K562 (cell line): ENCODE results near the gene FBXO10. TPM values are rescaled to one million over a fixed set of nuclear protein-coding genes. Genes with fewer than 3 reads are reported as not detected.

Experiments used
- ATAC-seq: fragments of 200-7000 bp; cut with Tn5 transposase; 3 replicates; pipeline ENCODE4 v1.9.1; 2020; ENCODE audit warnings: moderate library complexity
- BruUV-seq: library from RNA; stranded (reverse); fragments of 400-500 nt; replicated peaks from 2 replicates; lab custom pipeline; 2021; lab: Mats Ljungman, UMichigan
- CTCF ChIA-PET: fragments of 300-600 bp; formaldehyde crosslinking; extraction: SDS; loops from one replicate; lab custom pipeline; 2021; ENCODE audit warnings: low intra/inter-chr PET ratio; lab: Yijun Ruan, JAX
- POLR2A ChIA-PET: fragments of 300-600, 350-650 bp; sonication (Branson Sonifier 250); formaldehyde crosslinking; extraction: SDS; loops from one replicate; lab custom pipeline; 2021; ENCODE audit warnings: antibody characterized with exemption, inconsistent platforms; lab: Yijun Ruan, JAX
- DNase-seq, 4 experiments: peaks; one replicate each; pipeline versions ENCODE4 v3.0.0 to v3.0.0-alpha.2; 2011 to 2018; ENCODE audit warnings: low spot score in 3 of 4, mixed read lengths in 3 of 4; ENCODE audit errors: extremely low read depth in 1 of 4
- FAIRE-seq: peaks from 2 replicates; lab custom pipeline; 2011; peaks lifted over from hg19 to GRCh38; lab: Jason Lieb, UNC
- H2AFZ ChIP-seq: 2 replicates; pipeline ENCODE4 v1.6.0; 2011; ENCODE audit warnings: low read depth, low read length, control low read depth, inconsistent platforms
- H3K27ac ChIP-seq: fragments of 200-600 bp; 3 replicates; pipeline ENCODE4 v1.8.0; 2011; ENCODE audit warnings: low read depth, mild to moderate bottlenecking, control low read depth, inconsistent platforms, low read length, moderate library complexity, mixed read lengths; ENCODE audit errors: extremely low read depth
- H3K27me3 ChIP-seq, 2 experiments: fragments of 300-600 bp in 1 of 2; 2 replicates in 1 of 2; 3 replicates in 1 of 2; pipeline versions ENCODE4 v1.6.0 to v1.8.0; 2011; ENCODE audit warnings: inconsistent platforms in 2 of 2, low read length in 2 of 2, mild to moderate bottlenecking in 1 of 2, mixed read lengths in 1 of 2, moderate library complexity in 1 of 2; ENCODE audit not compliant: control insufficient read depth in 2 of 2, insufficient read depth in 2 of 2
- H3K36me3 ChIP-seq: fragments of 300-600 bp; 3 replicates; pipeline ENCODE4 v1.8.0; 2011; ENCODE audit warnings: mild to moderate bottlenecking, low read length, inconsistent platforms; ENCODE audit not compliant: control insufficient read depth, insufficient read depth
- H3K4me1 ChIP-seq, 2 experiments: fragments of 200-600 bp in 1 of 2; replicated peaks in 1 of 2; 2 replicates in 1 of 2; 3 replicates in 1 of 2; pipeline versions ENCODE4 v1.5.1 to v1.8.0; 2011; ENCODE audit warnings: inconsistent platforms in 2 of 2, low read length in 2 of 2, mild to moderate bottlenecking in 1 of 2, mixed read lengths in 1 of 2, moderate library complexity in 1 of 2; ENCODE audit not compliant: control insufficient read depth in 2 of 2, insufficient read depth in 2 of 2
- H3K4me2 ChIP-seq: 2 replicates; pipeline ENCODE4 v1.6.1; 2011; ENCODE audit warnings: low read length, control low read depth, inconsistent platforms, mixed read lengths; ENCODE audit not compliant: insufficient read depth
- H3K4me3 ChIP-seq: fragments of 200-600 bp; sonication (generic), shearing (Covaris generic); 2 replicates; pipeline ENCODE4 v1.5.1; 2016; ENCODE audit warnings: control low read depth, inconsistent platforms
- H3K79me2 ChIP-seq: fragments of 200-600 bp; 3 replicates; pipeline ENCODE4 v1.8.0; 2011; ENCODE audit warnings: low read length, inconsistent platforms; ENCODE audit not compliant: control insufficient read depth, insufficient read depth
- H3K9ac ChIP-seq, 2 experiments: 2 replicates each; pipeline versions ENCODE4 v1.6.0 to v1.6.1; 2011; ENCODE audit warnings: low read depth in 2 of 2, low read length in 2 of 2, control low read depth in 1 of 2, inconsistent platforms in 1 of 2, mild to moderate bottlenecking in 1 of 2, mixed read lengths in 1 of 2; ENCODE audit not compliant: insufficient read depth in 1 of 2
- H3K9me1 ChIP-seq: one replicate; pipeline ENCODE4 v1.6.0; 2011; ENCODE audit warnings: inconsistent platforms, mild to moderate bottlenecking, low read length, moderate library complexity; ENCODE audit not compliant: control insufficient read depth, insufficient read depth
- H3K9me3 ChIP-seq: replicated peaks from 2 replicates; pipeline ENCODE4 v1.5.1; 2011; ENCODE audit warnings: low read depth, low read length, inconsistent platforms; ENCODE audit not compliant: control insufficient read depth, insufficient read depth
- H4K20me1 ChIP-seq: replicated peaks from 2 replicates; pipeline ENCODE4 v1.6.1; 2011; ENCODE audit warnings: low read length, inconsistent platforms, mixed read lengths; ENCODE audit not compliant: control insufficient read depth, insufficient read depth
- CAMTA2 ChIP-seq: fragments of 250-450 bp; sonication (Bioruptor Pico); conservative IDR thresholded peaks from 2 replicates; pipeline ENCODE4 v1.5.1; 2022
- DIDO1 ChIP-seq: fragments of 450-650 bp; IDR thresholded peaks from 2 replicates; pipeline ENCODE4 v1.6.1; 2016; ENCODE audit warnings: low read depth, missing biosample characterization, missing genetic modification characterization
- EP300 ChIP-seq: IDR thresholded peaks from 2 replicates; pipeline ENCODE4 v1.6.1; 2012; ENCODE audit warnings: low read length, improper control_type of control experiment
- FOXM1 ChIP-seq, 2 experiments: fragments of 450-650 bp in 1 of 2; sonication (generic) in 1 of 2; formaldehyde crosslinking in 1 of 2; IDR thresholded peaks; 2 replicates each; pipeline versions ENCODE4 v1.6.1 to v1.9.0; 2017 to 2022; ENCODE audit warnings: low read depth in 2 of 2, mild to moderate bottlenecking in 2 of 2, missing genetic modification reagents in 1 of 2, moderate library complexity in 1 of 2
- ILK ChIP-seq: fragments of 450-650 bp; IDR thresholded peaks from 2 replicates; pipeline ENCODE4 v1.6.1; 2016; ENCODE audit warnings: missing genetic modification characterization, low read depth, mild to moderate bottlenecking, missing compliant biosample characterization, moderate library complexity, borderline replicate concordance
- JUND ChIP-seq, 2 experiments: IDR thresholded peaks; 2 replicates in 1 of 2; 3 replicates in 1 of 2; pipeline ENCODE4 v1.6.1; 2011; ENCODE audit warnings: borderline replicate concordance in 2 of 2, low read depth in 2 of 2, low read length in 2 of 2, improper control_type of control experiment in 1 of 2, missing biosample characterization in 1 of 2, missing genetic modification characterization in 1 of 2, missing genetic modification reagents in 1 of 2
- MTA2 ChIP-seq: fragments of 450-650 bp; IDR thresholded peaks from 2 replicates; pipeline ENCODE4 v1.6.1; 2016; ENCODE audit warnings: low read depth
- POLR2G ChIP-seq: fragments of 200-400 bp; formaldehyde crosslinking; IDR thresholded peaks from 2 replicates; pipeline ENCODE4 v1.6.1; 2017; ENCODE audit warnings: low read depth, mild to moderate bottlenecking, antibody characterized with exemption, low read length, moderate library complexity
- SMARCB1 ChIP-seq: IDR thresholded peaks from 2 replicates; pipeline ENCODE4 v1.6.1; 2011; ENCODE audit warnings: improper control_type of control experiment, low read depth; ENCODE audit not compliant: insufficient read length
- U2AF2 ChIP-seq: fragments of 200-400 bp; formaldehyde crosslinking; optimal IDR thresholded peaks from 2 replicates; pipeline ENCODE3; 2017; ENCODE audit warnings: low read depth, mild to moderate bottlenecking, low read length
- ZBTB5 ChIP-seq: fragments of 450-650 bp; IDR thresholded peaks from 2 replicates; pipeline ENCODE4 v1.6.1; 2017; ENCODE audit warnings: antibody characterized with exemption
- ZNF384 ChIP-seq: IDR thresholded peaks from 2 replicates; pipeline ENCODE4 v1.6.1; 2012; ENCODE audit warnings: low read depth, low read length, improper control_type of control experiment
- WGBS: fragments of 100-300 bp; shearing (Covaris generic); methylation state at CpG from one replicate; pipeline ENCODE4 v1.1.6; 2016; ENCODE audit warnings: low coverage, mixed read lengths; ENCODE audit not compliant: insufficient coverage; ENCODE audit errors: missing lambda C conversion rate; 5-methylcytosine and 5-hydroxymethylcytosine counted together
- in situ Hi-C: fragments of 300-500 bp; cut with MboI; formaldehyde crosslinking; loops from 4 replicates; pipeline ENCODE4 v1.15.0; 2018; ENCODE audit warnings: inconsistent platforms, mixed read lengths
- intact Hi-C: fragments of 100-400 bp; cut with micrococcal nuclease; formaldehyde crosslinking; loops from 2 replicates; pipeline ENCODE4 v1.14.2; 2022
- polyA plus RNA-seq, 8 experiments: library from polyadenylated mRNA; depleted of rRNA in 4 of 8; stranded (reverse) in 5 of 8; unstranded in 3 of 8; fragments of >200 nt; fragmentation: Nextera tagmentation in 2 of 8; fragmentation: Illumina TruSeq in 1 of 8; extraction: Ambion mirVana in 2 of 8; extraction: Trizol in 1 of 8; gene quantifications; 2 replicates each; pipeline versions ENCODE4 v1.2.1 to v1.2.3, GENCODE V29; 2011 to 2014; ENCODE audit warnings: inconsistent platforms in 1 of 8, missing spikeins in 1 of 8
- total RNA-seq, 7 experiments: library from RNA; depleted of rRNA in 6 of 7; stranded (reverse); fragments of >200 nt in 6 of 7; fragmentation: Illumina TruSeq in 2 of 7; extraction: Trizol in 2 of 7; gene quantifications; 2 replicates each; pipeline versions ENCODE4 v1.2.1 to v1.2.3, GENCODE V29; 2011 to 2021; ENCODE audit warnings: low replicate concordance in 1 of 7

The FBXO10 gene
- total and polyA plus RNA-seq, 9 of the 15 experiments (the other 6 are each of a cell fraction or from before 2014, with no cell fraction given), result 0.84 to 9.9 (median 6.0) TPM

GRCh38 chr9:37538099-37538498 lies 38.1 kb downstream of the FBXO10 start:
- Histone ChIP-seq H3K79me2 (no peaks in the 10 kb centered on the region), H3K36me3 (peaks cover 31% of the 10 kb centered on the region; the same call in 2 of the 3 replicates), H3K9me1 (no peaks in the 10 kb centered on the region), H4K20me1 (0 out of 2 replicates have a peak, but pooled peaks cover 6% of the 10 kb centered on the region), H3K4me3 (no peak overlapping the region), H2AFZ (no peak overlapping the region), H3K9ac (no peak overlapping the region), H3K4me2 (no peak overlapping the region), H3K27me3 (no peaks in the 10 kb centered on the region), H3K9me3 (no peaks in the 10 kb centered on the region), H3K27ac (no peak overlapping the region), H3K4me1 (no peaks in the 10 kb centered on the region)
- no peak for DNase-seq
- BruUV-seq, result no TSS peak
- ATAC-seq, result no peak
- WGBS, result 75% methylated on average over 7 of the region's 7 CpGs
- FAIRE-seq, result no peak
- ChIA-PET CTCF (no interaction called here), POLR2A (no interaction called here)
- in situ Hi-C loops (no loop called here), intact Hi-C loops (no loop called here)
- no peak for TF ChIP-seq ILK

GRCh38 chr9:37534901-37535300 lies 41.3 kb downstream of the FBXO10 start:
- ATAC-seq, result no peak; the same call in 2 of the 3 replicates
- intact Hi-C loops, result no loop called here
- 52% methylated on average over 10 of the region's 10 CpGs for WGBS
- Histone ChIP-seq H3K4me1 (no peaks in the 10 kb centered on the region), H3K36me3 (peaks cover 27% of the 10 kb centered on the region; the same call in 2 of the 3 replicates), H3K4me3 (no peak overlapping the region), H3K4me2 (no peak overlapping the region), H2AFZ (no peak overlapping the region), H4K20me1 (0 out of 2 replicates have a peak, but pooled peaks cover 6% of the 10 kb centered on the region), H3K79me2 (no peaks in the 10 kb centered on the region), H3K9me1 (no peaks in the 10 kb centered on the region), H3K9me3 (no peaks in the 10 kb centered on the region), H3K9ac (no peak overlapping the region), H3K27me3 (no peaks in the 10 kb centered on the region), H3K27ac (no peak overlapping the region)
- in situ Hi-C loops, result no loop called here
- DNase-seq, result no peak
- POLR2A ChIA-PET, result interaction anchor here (0.7 to 1.5 kb wide), 3 partner anchors 15 to 176 kb away, joined by 3 read pairs; no protein-coding TSS in a partner anchor
- BruUV-seq, result no TSS peak
- no peak for FAIRE-seq
- CTCF ChIA-PET, result no interaction called here
- TF ChIP-seq SMARCB1 (no peak), ZNF384 (no peak), CAMTA2 (CRISPR knock-in tag) (no peak), JUND (IDR thresholded peaks at IDR 0.05; ENCODE audit: borderline replicate concordance, low read depth, low read length) (no peak), JUND (tag; IDR thresholded peaks at IDR 0.05; ENCODE audit: borderline replicate concordance, low read depth, low read length) (no peak), POLR2G (no peak), EP300 (no peak), DIDO1 (no peak), ZBTB5 (no peak), MTA2 (no peak), FOXM1 (IDR thresholded peaks at IDR 0.05; ENCODE audit: low read depth) (no peak), FOXM1 (CRISPR knock-in tag; IDR thresholded peaks at IDR 0.05; ENCODE audit: low read depth) (no peak), U2AF2 (no peak)
